T-cell (primary cell): ENCODE data around the gene ZNF792. TPM values are rescaled to one million over a fixed set of nuclear protein-coding genes. Genes with fewer than 3 reads are reported as not detected.
"Not testable (repeated sequence)": the region's sequence is repeated elsewhere in the genome, so short reads cannot be mapped to it uniquely, and the experiment has no call there.

Experiments used
- ATAC-seq, 4 experiments: fragments of 200-7000 bp in 3 of 4; fragments of 150-1000 bp in 1 of 4; cut with Tn5 transposase; replicated peaks in 1 of 4; 1 replicate in 3 of 4; 2 replicates in 1 of 4; pipeline ENCODE4 v1.10.0; 2021; ENCODE audit warnings: moderate library complexity in 3 of 4, mild to moderate bottlenecking in 2 of 4, moderate number of reproducible peaks in 1 of 4
- CTCF ChIA-PET, 2 donors: fragments of 300-600 bp; sonication (Branson Sonifier 250); formaldehyde crosslinking; loops; one replicate each; lab custom pipeline; 2022; ENCODE audit warnings: antibody characterized with exemption in 2 of 2; lab: Charles Lee
- POLR2A ChIA-PET, 2 donors: fragments of 300-600 bp; sonication (Branson Sonifier 250); formaldehyde crosslinking; loops; one replicate each; lab custom pipeline; 2022; ENCODE audit warnings: antibody characterized with exemption in 2 of 2; lab: Charles Lee
- DNase-seq, 35 experiments: peaks; one replicate each; pipeline versions ENCODE4 v3.0.0 to v3.0.0-alpha.2; 2013 to 2023
- H3K27ac ChIP-seq: one replicate; pipeline ENCODE4 v1.5.1; 2013; ENCODE audit warnings: low read length
- H3K27me3 ChIP-seq, 2 experiments: replicated peaks in 1 of 2; 1 replicate in 1 of 2; 2 replicates in 1 of 2; pipeline versions ENCODE4 v1.6.1 to v1.7.0; 2013; ENCODE audit warnings: low read length in 1 of 2, mixed read lengths in 1 of 2; ENCODE audit not compliant: control insufficient read depth in 2 of 2, insufficient read depth in 2 of 2; ENCODE audit errors: extremely low read depth in 1 of 2
- H3K36me3 ChIP-seq, 2 donors: 1 replicate in 1 of 2; 2 replicates in 1 of 2; pipeline versions ENCODE4 v1.6.1 to v1.7.0; 2013; ENCODE audit warnings: low read length in 1 of 2; ENCODE audit not compliant: control insufficient read depth in 2 of 2, insufficient read depth in 1 of 2; ENCODE audit errors: extremely low read depth in 1 of 2
- H3K4me1 ChIP-seq, 2 experiments: 1 replicate in 1 of 2; 2 replicates in 1 of 2; pipeline versions ENCODE4 v1.6.1 to v1.7.0; 2013; ENCODE audit warnings: low read length in 2 of 2, mixed read lengths in 1 of 2; ENCODE audit not compliant: insufficient read depth in 2 of 2, control insufficient read depth in 1 of 2; ENCODE audit errors: extremely low read depth in 1 of 2
- H3K4me3 ChIP-seq, 2 donors: 1 replicate in 1 of 2; 2 replicates in 1 of 2; pipeline versions ENCODE4 v1.5.1 to v1.7.0; 2013; ENCODE audit warnings: mild to moderate bottlenecking in 2 of 2, low read length in 1 of 2, moderate library complexity in 1 of 2; ENCODE audit not compliant: control insufficient read depth in 1 of 2; ENCODE audit errors: extremely low read depth in 1 of 2
- H3K9me3 ChIP-seq: 2 replicates; pipeline ENCODE4 v1.7.0; 2013
- H3K27ac Mint-ChIP-seq, 2 donors: one replicate each; pipeline ENCODE4 v1.8.0; 2020 to 2021; ENCODE audit warnings: mild to moderate bottlenecking in 2 of 2, mixed read lengths in 2 of 2
- H3K27me3 Mint-ChIP-seq, 2 donors: one replicate each; pipeline ENCODE4 v1.8.0; 2021 to 2022; ENCODE audit warnings: mixed read lengths in 2 of 2
- H3K36me3 Mint-ChIP-seq: one replicate; pipeline ENCODE4 v1.8.0; 2021; ENCODE audit warnings: mixed read lengths
- H3K4me1 Mint-ChIP-seq, 3 donors: one replicate each; pipeline ENCODE4 v1.8.0; 2020 to 2022; ENCODE audit warnings: mixed read lengths in 3 of 3, mild to moderate bottlenecking in 1 of 3
- H3K4me3 Mint-ChIP-seq, 3 donors: one replicate each; pipeline ENCODE4 v1.8.0; 2020 to 2022; ENCODE audit warnings: mild to moderate bottlenecking in 3 of 3, mixed read lengths in 3 of 3, moderate library complexity in 3 of 3
- H3K9me3 Mint-ChIP-seq, 3 donors: one replicate each; pipeline ENCODE4 v1.8.0; 2020 to 2022; ENCODE audit warnings: mixed read lengths in 3 of 3
- WGBS: methylation state at CpG from one replicate; pipeline ENCODE4 v1.1.5; 2013; ENCODE audit warnings: missing lambda C conversion rate; ENCODE audit not compliant: insufficient coverage; 5-methylcytosine and 5-hydroxymethylcytosine counted together
- total RNA-seq, 35 experiments: library from RNA in 6 of 35; stranded (reverse) in 6 of 35; fragments of 120-200 nt in 1 of 35; gene quantifications; one replicate each; pipeline versions ENCODE4 v1.2.1 to v1.2.4 and lab custom pipeline; 2013 to 2026

Gene ZNF792
- total RNA-seq, 5 donors from 2014 or later (not counting 1 experiment from before 2014, with no cell fraction given) = 14.1 to 29.0 (median 26.8) TPM

DNA sequence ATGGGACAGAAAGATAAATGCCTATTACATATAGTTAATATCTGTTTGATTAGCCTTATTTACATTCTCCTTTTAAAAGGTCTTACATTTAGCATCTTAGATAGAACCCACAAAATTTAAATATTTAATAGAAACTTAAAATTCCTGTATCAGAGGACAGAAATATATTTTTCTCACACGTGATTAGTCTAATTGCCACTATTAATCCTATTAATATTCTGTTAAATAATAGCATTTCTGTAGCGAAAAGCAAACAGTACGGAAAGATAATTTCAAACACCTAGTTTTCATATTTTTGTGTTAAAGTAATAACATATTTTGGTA, 37.7 kb downstream of the ZNF792 start:
- Mint-ChIP-seq H3K36me3 (peaks cover 14% of the 10 kb centered on the region), H3K4me1 (peaks cover 15 to 29% (median 25%) of the 10 kb centered on the region in 3 donors), H3K27ac (peak overlapping the region in 1 of 2 donors; percentile 82), H3K27me3 (peaks cover 3 to 4% of the 10 kb centered on the region in 2 donors), H3K4me3 (peak overlapping the region; percentile 90 to 95 (median 91)), H3K9me3 (no peaks in the 10 kb centered on the region)
- Histone ChIP-seq H3K9me3 (no peaks in the 10 kb centered on the region), H3K4me3 (peak overlapping the region; percentile 78 to 98), H3K36me3 (peaks cover 2 to 3% of the 10 kb centered on the region in 2 donors), H3K4me1 (peaks cover 6 to 14% of the 10 kb centered on the region in 2 experiments), H3K27me3 (peaks cover 0 to 2% of the 10 kb centered on the region in 2 experiments), H3K27ac (no peak overlapping the region)
- no peak for DNase-seq
- ATAC-seq = no peak
- CTCF ChIA-PET = no interaction called here
- no CpG with 5 or more reads among the region's 3 CpGs for WGBS
- POLR2A ChIA-PET = no interaction called here

DNA sequence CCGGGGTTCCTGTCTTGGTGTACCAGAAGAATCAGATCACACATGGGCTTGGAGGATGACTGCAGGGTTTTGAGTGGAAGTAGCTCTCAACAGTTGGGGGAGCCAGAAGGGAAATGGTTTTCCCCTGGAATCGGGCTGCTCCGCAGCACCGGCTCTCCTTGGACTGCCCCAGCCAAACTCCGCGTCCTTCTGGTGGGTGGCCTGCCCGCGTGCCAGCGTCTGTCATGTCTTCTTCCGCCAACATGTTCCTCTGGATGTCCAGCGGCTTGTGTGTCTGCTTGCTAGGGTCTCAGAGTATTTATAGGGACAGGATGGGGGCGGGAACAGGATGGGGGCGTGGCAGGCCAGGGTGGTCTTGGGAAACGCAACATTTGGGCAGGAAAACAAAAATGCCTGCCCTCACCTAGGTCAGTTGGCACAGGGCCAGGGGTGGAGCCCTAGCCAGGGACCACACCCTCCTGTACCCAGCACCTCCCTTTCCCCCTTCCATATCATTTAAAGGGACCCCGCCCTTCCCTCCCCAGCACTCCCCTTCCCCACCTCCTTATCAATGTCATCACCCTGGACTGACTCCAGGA, 38.7 kb downstream of the ZNF792 start:
- no peak overlapping the region for H3K4me3 Mint-ChIP-seq
- Histone ChIP-seq H3K4me1 (peaks cover 6 to 14% of the 10 kb centered on the region in 2 experiments), H3K9me3 (no peaks in the 10 kb centered on the region), H3K27me3 (peaks cover 0 to 2% of the 10 kb centered on the region in 2 experiments), H3K4me3 (no peak overlapping the region), H3K36me3 (peaks cover 0 to under 1% of the 10 kb centered on the region in 2 donors), H3K27ac (no peak overlapping the region)
- H3K27me3 Mint-ChIP-seq = peaks cover 3 to 4% of the 10 kb centered on the region in 2 donors
- H3K27ac Mint-ChIP-seq = no peak overlapping the region
- ChIA-PET POLR2A (no interaction called here), CTCF (no interaction called here)
- H3K4me1 Mint-ChIP-seq = peaks cover 15 to 29% (median 25%) of the 10 kb centered on the region in 3 donors
- peaks cover 12% of the 10 kb centered on the region for H3K36me3 Mint-ChIP-seq
- WGBS = 85% methylated on average over 12 of the region's 15 CpGs
- ATAC-seq (no peak), DNase-seq (no peak)
- H3K9me3 Mint-ChIP-seq = no peaks in the 10 kb centered on the region

DNA sequence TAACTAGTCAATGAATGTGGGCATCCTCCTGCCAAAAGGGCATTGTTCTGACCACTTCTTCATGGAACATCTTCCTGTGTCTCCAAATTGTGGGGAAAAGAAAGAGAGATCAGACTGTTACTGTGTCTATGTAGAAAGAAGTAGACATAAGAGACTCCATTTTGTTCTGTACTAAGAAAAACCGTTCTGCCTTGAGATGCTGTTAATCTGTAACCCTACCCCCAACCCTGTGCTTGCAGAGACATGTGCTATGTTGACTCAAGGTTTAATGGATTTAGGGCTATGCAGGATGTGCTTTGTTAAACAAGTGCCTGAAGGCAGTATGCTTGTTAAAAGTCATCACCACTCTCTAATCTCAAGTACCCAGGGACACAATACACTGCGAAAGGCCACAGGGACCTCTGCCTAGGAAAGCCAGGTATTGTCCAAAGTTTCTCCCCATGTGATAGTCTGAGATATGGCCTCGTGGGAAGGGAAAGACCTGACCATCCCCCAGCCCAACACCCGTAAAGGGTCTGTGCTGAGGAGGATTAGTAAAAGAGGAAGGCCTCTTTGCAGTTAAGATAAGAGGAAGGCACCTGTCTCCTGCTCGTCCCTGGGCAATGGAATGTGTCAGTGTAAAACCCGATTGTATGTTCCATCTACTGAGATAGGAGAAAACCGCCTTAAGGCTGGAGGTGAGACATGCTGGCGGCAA, 43.8 kb downstream of the ZNF792 start:
- 33% methylated on average over 1 of the region's 8 CpGs for WGBS
- CTCF ChIA-PET = interaction anchor here in 1 of 2 donors (0.5 kb wide), 1 partner anchor 1268 kb away, joined by 4 read pairs; no protein-coding TSS in a partner anchor
- H3K9me3 ChIP-seq, H3K4me1 ChIP-seq, POLR2A ChIA-PET, H3K4me3 ChIP-seq, H3K27me3 ChIP-seq, DNase-seq, H3K27ac Mint-ChIP-seq, H3K27me3 Mint-ChIP-seq, H3K36me3 Mint-ChIP-seq, H3K36me3 ChIP-seq, H3K4me3 Mint-ChIP-seq, H3K27ac ChIP-seq, ATAC-seq, H3K4me1 Mint-ChIP-seq: not testable (repeated sequence)
- peaks cover 12 to 25% (median 14%) of the 10 kb centered on the region in 3 donors for H3K9me3 Mint-ChIP-seq

- 100% methylated on average over 1 of the region's 2 CpGs for WGBS
- no peak for DNase-seq
- ChIA-PET POLR2A (no interaction called here), CTCF (no interaction called here)
- no peaks in the 10 kb centered on the region for H3K4me1 ChIP-seq
- peaks cover 12 to 25% (median 14%) of the 10 kb centered on the region in 3 donors for H3K9me3 Mint-ChIP-seq
- no peaks in the 10 kb centered on the region for H3K27me3 Mint-ChIP-seq
- no peak overlapping the region for H3K27ac Mint-ChIP-seq
- no peaks in the 10 kb centered on the region for H3K4me1 Mint-ChIP-seq
- ATAC-seq = no peak
- no peaks in the 10 kb centered on the region for H3K36me3 ChIP-seq
- no peaks in the 10 kb centered on the region for H3K36me3 Mint-ChIP-seq
- H3K27me3 ChIP-seq = no peaks in the 10 kb centered on the region
- H3K9me3 ChIP-seq = no peaks in the 10 kb centered on the region
- H3K4me3 Mint-ChIP-seq = no peak overlapping the region
- H3K4me3 ChIP-seq = no peak overlapping the region
- no peak overlapping the region for H3K27ac ChIP-seq
Observed at GRCh38 chr19:34918190-34918589, 45.8 kb downstream of the ZNF792 start.

GRCh38 chr19:34917144-34917543, 46.9 kb downstream of the ZNF792 start:
- H3K9me3 Mint-ChIP-seq = peaks cover 12 to 27% (median 16%) of the 10 kb centered on the region in 3 donors
- H3K4me1 ChIP-seq, H3K27me3 Mint-ChIP-seq, CTCF ChIA-PET, H3K9me3 ChIP-seq, H3K4me3 ChIP-seq, H3K4me3 Mint-ChIP-seq, H3K27ac ChIP-seq, DNase-seq, H3K4me1 Mint-ChIP-seq, POLR2A ChIA-PET, H3K36me3 ChIP-seq, H3K27me3 ChIP-seq, H3K27ac Mint-ChIP-seq, ATAC-seq, H3K36me3 Mint-ChIP-seq: not testable (repeated sequence)
- 89% methylated on average over 2 of the region's 3 CpGs for WGBS

DNA sequence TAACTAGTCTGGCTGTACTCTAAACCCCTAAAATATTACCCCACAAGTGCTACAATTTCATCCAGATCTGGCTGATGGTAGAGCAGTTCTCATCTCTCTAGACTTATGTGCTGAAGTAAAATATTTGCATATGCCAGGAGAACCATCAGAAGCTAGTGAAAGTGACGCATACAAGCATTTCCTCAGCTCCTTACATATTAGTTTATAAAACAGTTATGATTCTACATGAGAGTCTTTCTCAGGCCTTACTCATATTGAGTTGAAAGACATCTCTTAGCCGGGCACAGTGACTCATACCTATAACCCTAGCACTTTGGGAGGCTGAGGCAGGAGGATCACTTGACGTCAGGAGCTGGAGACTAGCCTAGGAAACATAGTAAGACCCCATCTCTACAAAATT, 53.3 kb downstream of the ZNF792 start:
- H3K9me3 Mint-ChIP-seq = peaks cover 3 to 7% (median 5%) of the 10 kb centered on the region in 3 donors
- ATAC-seq = no peak
- no peaks in the 10 kb centered on the region for H3K36me3 Mint-ChIP-seq
- H3K4me1 Mint-ChIP-seq = peaks cover under 1 to 5% (median under 1%) of the 10 kb centered on the region in 3 donors
- no peaks in the 10 kb centered on the region for H3K36me3 ChIP-seq
- H3K27ac ChIP-seq = no peak overlapping the region
- WGBS = 71% methylated on average over 1 of the region's 3 CpGs
- H3K9me3 ChIP-seq = no peaks in the 10 kb centered on the region
- no peak overlapping the region for H3K4me3 Mint-ChIP-seq
- H3K27me3 ChIP-seq = peaks cover 0 to 20% of the 10 kb centered on the region in 2 experiments
- ChIA-PET CTCF (interaction anchor here in 1 of 2 donors (0.7 kb wide), 1 partner anchor 276 kb away, joined by 4 read pairs; no protein-coding TSS in a partner anchor), POLR2A (no interaction called here)
- H3K27me3 Mint-ChIP-seq = peaks cover 23 to 29% of the 10 kb centered on the region in 2 donors
- H3K4me1 ChIP-seq = no peaks in the 10 kb centered on the region
- no peak overlapping the region for H3K4me3 ChIP-seq
- DNase-seq = no peak
- H3K27ac Mint-ChIP-seq = no peak overlapping the region
